Embryonic facial prominence (tissue), 1 donor: Measurements from ENCODE around the gene EXOC4.

Experiments used
- DNase-seq: peaks from one replicate; pipeline ENCODE4 v3.0.0-alpha.2; 2016; ENCODE audit errors: extremely low spot score

The EXOC4 gene

GRCh38 chr7:133536450-133536849, 283.6 kb downstream of the EXOC4 start:
- DNase-seq: no peak

GRCh38 chr7:133539016-133539415, 286.1 kb downstream of the EXOC4 start:
- DNase-seq: no peak

- no peak for DNase-seq
These were observed 287.4 kb downstream of the EXOC4 start for GRCh38 chr7:133540096-133540860.

- no peak for DNase-seq
These were observed 289.4 kb downstream of the EXOC4 start for GRCh38 chr7:133542209-133542780.

- no peak for DNase-seq
These were observed 290.8 kb downstream of the EXOC4 start for GRCh38 chr7:133543657-133544056.

GRCh38 chr7:133545618-133546017, 292.7 kb downstream of the EXOC4 start:
- no peak for DNase-seq

GRCh38 chr7:133547981-133548380, 295.1 kb downstream of the EXOC4 start:
- DNase-seq: no peak

GRCh38 chr7:133549633-133550032, 296.8 kb downstream of the EXOC4 start:
- no peak for DNase-seq

- DNase-seq: no peak
These were observed 297.3 kb downstream of the EXOC4 start for GRCh38 chr7:133550145-133550544.

- DNase-seq: no peak
These were observed 297.9 kb downstream of the EXOC4 start for GRCh38 chr7:133550811-133551210.

- DNase-seq: no peak
These were observed 298.6 kb downstream of the EXOC4 start for GRCh38 chr7:133551466-133551865.

GRCh38 chr7:133552079-133552478, 299.2 kb downstream of the EXOC4 start:
- DNase-seq: no peak

GRCh38 chr7:133554330-133554729, 301.5 kb downstream of the EXOC4 start:
- no peak for DNase-seq

- DNase-seq: no peak
These were observed 303.2 kb downstream of the EXOC4 start for GRCh38 chr7:133556048-133556447.

- no peak for DNase-seq
These were observed 303.7 kb downstream of the EXOC4 start for GRCh38 chr7:133556553-133556952.

GRCh38 chr7:133560900-133561299, 308.0 kb downstream of the EXOC4 start:
- no peak for DNase-seq

GRCh38 chr7:133561396-133561795, 308.5 kb downstream of the EXOC4 start:
- no peak for DNase-seq

- no peak for DNase-seq
These were observed 309.7 kb downstream of the EXOC4 start for GRCh38 chr7:133562621-133563020.

GRCh38 chr7:133563251-133563650, 310.4 kb downstream of the EXOC4 start:
- DNase-seq: no peak

- no peak for DNase-seq
These were observed 311.6 kb downstream of the EXOC4 start for GRCh38 chr7:133564484-133564883.

- no peak for DNase-seq
These were observed 315.7 kb downstream of the EXOC4 start for GRCh38 chr7:133568544-133568943.

GRCh38 chr7:133570321-133570720, 317.4 kb downstream of the EXOC4 start:
- DNase-seq: no peak

GRCh38 chr7:133571076-133571475, 318.2 kb downstream of the EXOC4 start:
- no peak for DNase-seq

GRCh38 chr7:133572087-133572486, 319.2 kb downstream of the EXOC4 start:
- DNase-seq: no peak
